A549 (cell line): ENCODE results near the gene LENG1. TPM values are rescaled to one million over a fixed set of nuclear protein-coding genes. Genes with fewer than 3 reads are reported as not detected.
A peak's percentile ranks its signal among the peaks of the same experiment; 100 is the strongest.

ENCODE experiments used
- ATAC-seq, 2 experiments: fragments of 200-7000 bp in 1 of 2; fragments of >200 bp in 1 of 2; cut with Nextera tagmentation in 1 of 2; cut with Tn5 transposase in 1 of 2; 3 replicates each; pipeline versions ENCODE4 v1.8.0 to v1.9.1; 2018 to 2020; ENCODE audit warnings: mild to moderate bottlenecking in 1 of 2, moderate library complexity in 1 of 2
- CTCF ChIA-PET: fragments of 300-600 bp; sonication (Branson Sonifier 250); formaldehyde crosslinking; extraction: SDS; loops from one replicate; lab custom pipeline; 2021; ENCODE audit warnings: antibody characterized with exemption, inconsistent platforms; lab: Yijun Ruan, JAX
- POLR2A ChIA-PET: fragments of 350-600 bp; formaldehyde crosslinking; extraction: SDS; loops from one replicate; lab custom pipeline; 2021; ENCODE audit warnings: antibody characterized with exemption, inconsistent platforms; lab: Yijun Ruan, JAX
- DNase-seq, 2 experiments: peaks; one replicate each; pipeline versions ENCODE4 v3.0.0 to v3.0.0-alpha.2; 2011 to 2016; ENCODE audit warnings: low read depth in 1 of 2, low spot score in 1 of 2
- FAIRE-seq: peaks from 2 replicates; lab custom pipeline; 2011; peaks lifted over from hg19 to GRCh38; lab: Jason Lieb, UNC
- H3K27ac ChIP-seq, 2 experiments: fragments of >200 bp; sonication (Bioruptor Twin); formaldehyde crosslinking; 3 replicates each; pipeline ENCODE4 v1.5.1; 2016 to 2017
- H3K4me1 ChIP-seq: fragments of >200 bp; sonication (Bioruptor Twin); formaldehyde crosslinking; 3 replicates; pipeline ENCODE4 v1.6.1; 2016
- H3K4me2 ChIP-seq: fragments of >200 bp; sonication (Bioruptor Twin); formaldehyde crosslinking; 3 replicates; pipeline ENCODE4 v1.6.1; 2016
- H3K4me3 ChIP-seq: fragments of >200 bp; sonication (Bioruptor Twin); formaldehyde crosslinking; 3 replicates; pipeline ENCODE4 v1.5.1; 2016
- H3K9me3 ChIP-seq: fragments of >200 bp; sonication (Bioruptor Twin); formaldehyde crosslinking; 3 replicates; pipeline ENCODE4 v1.6.1; 2016
- BHLHE40 ChIP-seq: IDR thresholded peaks from 2 replicates; pipeline ENCODE4 v1.6.1; 2012; ENCODE audit warnings: low read depth, low read length, inconsistent platforms
- CBX2 ChIP-seq: fragments of 200-600 bp; sonication (generic); IDR thresholded peaks from 2 replicates; pipeline ENCODE4 v1.6.1; 2016; ENCODE audit warnings: low read depth, mild to moderate bottlenecking, borderline replicate concordance
- CEBPB ChIP-seq, 2 experiments: fragments of >200 bp in 1 of 2; sonication (Bioruptor Twin) in 1 of 2; formaldehyde crosslinking in 1 of 2; IDR thresholded peaks; 2 replicates each; pipeline ENCODE4 v1.6.1; 2012 to 2016
- CTCF ChIP-seq: fragments of >200 bp; sonication (Bioruptor Twin); formaldehyde crosslinking; IDR thresholded peaks from 3 replicates; pipeline ENCODE4 v1.5.1; 2016
- EP300 ChIP-seq, 2 experiments: fragments of >200 bp; sonication (Bioruptor Twin); formaldehyde crosslinking; IDR thresholded peaks; 2 replicates in 1 of 2; 3 replicates in 1 of 2; pipeline ENCODE4 v1.6.1; 2016 to 2017
- ESRRA ChIP-seq: fragments of 150-350 bp; IDR thresholded peaks from 2 replicates; pipeline ENCODE4 v1.6.1; 2014; ENCODE audit warnings: mild to moderate bottlenecking, low read length, borderline replicate concordance
- FOSB ChIP-seq: fragments of 250-450 bp; sonication (Bioruptor Pico); IDR thresholded peaks from 2 replicates; pipeline ENCODE4 v1.5.0; 2020; ENCODE audit warnings: mild to moderate bottlenecking, moderate library complexity
- GATA3 ChIP-seq: IDR thresholded peaks from 2 replicates; pipeline ENCODE4 v1.6.1; 2012; ENCODE audit warnings: borderline replicate concordance
- HDAC2 ChIP-seq: fragments of 200-600 bp; sonication (generic); IDR thresholded peaks from 2 replicates; pipeline ENCODE4 v1.6.1; 2016
- HES2 ChIP-seq: fragments of >200 bp; sonication (Bioruptor Twin); formaldehyde crosslinking; IDR thresholded peaks from 2 replicates; pipeline ENCODE4 v1.6.1; 2016
- HOXA7 ChIP-seq: fragments of 250-450 bp; sonication (Bioruptor Pico); IDR thresholded peaks from 2 replicates; pipeline ENCODE4 v1.5.0; 2020; ENCODE audit warnings: mild to moderate bottlenecking, moderate library complexity
- HOXB5 ChIP-seq: fragments of 250-450 bp; sonication (Bioruptor Pico); IDR thresholded peaks from 2 replicates; pipeline ENCODE4 v1.5.0; 2020; ENCODE audit warnings: mild to moderate bottlenecking, moderate library complexity
- JUN ChIP-seq, 2 experiments: fragments of >200 bp; sonication (Bioruptor Twin); formaldehyde crosslinking; IDR thresholded peaks; 2 replicates in 1 of 2; 3 replicates in 1 of 2; pipeline ENCODE4 v1.6.1; 2016 to 2017
- JUNB ChIP-seq: fragments of >200 bp; sonication (Bioruptor Twin); formaldehyde crosslinking; IDR thresholded peaks from 2 replicates; pipeline ENCODE4 v1.6.1; 2016
- KDM1A ChIP-seq: fragments of 200-600 bp; sonication (generic); IDR thresholded peaks from 2 replicates; pipeline ENCODE4 v1.6.1; 2016; ENCODE audit warnings: low read depth, mild to moderate bottlenecking
- MAZ ChIP-seq: fragments of 150-350 bp; IDR thresholded peaks from 2 replicates; pipeline ENCODE4 v1.6.1; 2014; ENCODE audit warnings: antibody characterized with exemption, low read depth, low read length, borderline replicate concordance
- MYC ChIP-seq: IDR thresholded peaks from 2 replicates; pipeline ENCODE4 v1.6.1; 2012; ENCODE audit warnings: mild to moderate bottlenecking, inconsistent platforms, low read length, improper control_type of control experiment, borderline replicate concordance
- NPAS2 ChIP-seq: fragments of 250-450 bp; sonication (Bioruptor Pico); IDR thresholded peaks from 2 replicates; pipeline ENCODE4 v1.8.0; 2022; ENCODE audit warnings: mild to moderate bottlenecking, moderate library complexity, borderline replicate concordance
- NR3C1 ChIP-seq: fragments of >200 bp; sonication (Bioruptor Twin); formaldehyde crosslinking; IDR thresholded peaks from 3 replicates; pipeline ENCODE4 v1.6.1; 2017
- PHF8 ChIP-seq: fragments of 200-600 bp; sonication (generic); IDR thresholded peaks from 2 replicates; pipeline ENCODE4 v1.6.1; 2016; ENCODE audit warnings: low read depth, mild to moderate bottlenecking, antibody characterized with exemption, moderate library complexity, borderline replicate concordance
- POLR2A ChIP-seq: IDR thresholded peaks from 2 replicates; pipeline ENCODE4 v1.6.1; 2012; ENCODE audit warnings: mild to moderate bottlenecking, low read length
- POLR2AphosphoS2 ChIP-seq: conservative IDR thresholded peaks from 2 replicates; pipeline ENCODE4 v1.6.1; 2012; ENCODE audit warnings: low read length, improper control_type of control experiment, inconsistent platforms
- RARB ChIP-seq: fragments of 250-450 bp; sonication (Bioruptor Pico); IDR thresholded peaks from 2 replicates; pipeline ENCODE4 v1.8.0; 2021; ENCODE audit warnings: mild to moderate bottlenecking, moderate library complexity
- RFX5 ChIP-seq: fragments of 450-650 bp; IDR thresholded peaks from 2 replicates; pipeline ENCODE4 v1.7.1; 2014; ENCODE audit warnings: antibody characterized with exemption, mild to moderate bottlenecking, moderate library complexity
- RNF2 ChIP-seq: fragments of 200-600 bp; sonication (generic); IDR thresholded peaks from 2 replicates; pipeline ENCODE4 v1.6.1; 2016; ENCODE audit warnings: low read depth, mild to moderate bottlenecking, antibody characterized with exemption, moderate library complexity, borderline replicate concordance
- SMC3 ChIP-seq: fragments of >200 bp; sonication (Bioruptor Twin); formaldehyde crosslinking; IDR thresholded peaks from 3 replicates; pipeline ENCODE4 v1.6.1; 2018; ENCODE audit warnings: inconsistent platforms
- TFCP2L1 ChIP-seq: fragments of 250-450 bp; sonication (Bioruptor Pico); IDR thresholded peaks from 2 replicates; pipeline ENCODE4 v1.5.0; 2021; ENCODE audit warnings: mild to moderate bottlenecking
- USF2 ChIP-seq: fragments of 450-650 bp; IDR thresholded peaks from 2 replicates; pipeline ENCODE4 v1.6.1; 2014; ENCODE audit warnings: antibody characterized with exemption
- ZC3H11A ChIP-seq: fragments of 450-650 bp; IDR thresholded peaks from 2 replicates; pipeline ENCODE4 v1.6.1; 2014; ENCODE audit warnings: antibody characterized with exemption, mild to moderate bottlenecking
- ZFP36 ChIP-seq: fragments of 450-650 bp; IDR thresholded peaks from 2 replicates; pipeline ENCODE4 v1.6.1; 2014; ENCODE audit warnings: borderline replicate concordance; ENCODE audit not compliant: partially characterized antibody
- ZSCAN20 ChIP-seq: fragments of 250-450 bp; sonication (Bioruptor Pico); IDR thresholded peaks from 2 replicates; pipeline ENCODE4 v1.8.0; 2022; ENCODE audit warnings: mild to moderate bottlenecking, moderate library complexity
- WGBS: methylation state at CpG from one replicate; pipeline ENCODE4 v1.1.6; 2017; ENCODE audit errors: missing lambda C conversion rate; 5-methylcytosine and 5-hydroxymethylcytosine counted together
- polyA plus RNA-seq, 4 experiments: library from polyadenylated mRNA; depleted of rRNA in 3 of 4; stranded (reverse); fragments of >200 nt; fragmentation: RNase III in 1 of 4; extraction: RNeasy Plus Mini Kit Qiagen cat#74134 plus additional on column Dnase treatment in 1 of 4; gene quantifications; 2 replicates in 3 of 4; 3 replicates in 1 of 4; pipeline ENCODE4 v1.2.3, GENCODE V29; 2011 to 2017
- TF ChIP-seq, protein P1 (sequence below): fragments of 250-450 bp; sonication (Bioruptor Pico); IDR thresholded peaks from 2 replicates; pipeline ENCODE4 v1.5.0; 2021; ENCODE audit warnings: mild to moderate bottlenecking, moderate library complexity, borderline replicate concordance
- TF ChIP-seq, protein P2 (sequence below): IDR thresholded peaks from 2 replicates; pipeline ENCODE4 v1.6.1; 2012
- TF ChIP-seq, protein P3 (sequence below): fragments of 250-450 bp; sonication (Bioruptor Pico); IDR thresholded peaks from 2 replicates; pipeline ENCODE4 v1.5.0; 2020; ENCODE audit warnings: low read depth, mild to moderate bottlenecking, moderate library complexity
- TF ChIP-seq, protein P4 (sequence below): fragments of 150-350 bp; IDR thresholded peaks from 2 replicates; pipeline ENCODE4 v1.6.1; 2014; ENCODE audit warnings: low read depth, mild to moderate bottlenecking, low read length

Gene LENG1
- polyA plus RNA-seq, 2 of the 4 experiments (the other 2 are of a cell fraction): 13.3 to 13.8 TPM

DNA sequence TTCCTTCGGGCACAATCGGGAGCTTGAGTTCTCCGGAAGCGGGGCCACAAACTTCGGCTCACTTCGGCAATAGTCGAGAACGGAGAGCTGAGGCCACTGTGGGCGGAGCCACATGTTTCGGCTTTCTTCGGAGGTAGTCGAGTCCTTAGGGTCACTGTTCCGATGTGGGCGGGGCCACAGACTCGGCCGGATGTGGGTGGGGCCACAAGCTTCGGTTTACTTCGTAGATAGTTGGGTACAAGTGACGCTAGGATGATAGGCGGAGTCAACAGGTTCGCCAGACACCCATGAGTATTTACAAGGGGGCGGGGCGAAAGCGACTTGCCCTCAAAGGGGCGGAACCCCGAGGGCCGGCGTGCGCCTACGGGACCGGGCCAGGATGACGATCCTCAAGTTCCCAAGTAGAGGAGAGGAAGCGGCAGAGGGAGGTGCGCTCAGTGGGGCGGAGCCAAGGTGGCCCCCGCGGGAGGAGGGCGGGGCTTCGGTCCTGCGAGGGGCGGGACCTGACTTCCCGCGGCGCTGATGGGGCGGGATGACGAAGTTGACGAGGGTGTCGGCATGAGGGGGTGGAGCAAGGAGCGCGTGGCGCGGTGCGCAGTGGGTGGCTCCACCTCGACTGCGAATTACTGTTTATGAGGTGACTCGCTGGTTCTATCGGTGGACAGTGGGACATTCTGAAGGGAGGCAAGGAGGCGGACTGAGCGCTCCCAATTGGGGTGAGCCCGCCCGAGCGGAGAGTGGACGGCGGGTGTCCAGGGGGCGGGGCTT is 30.4 kb upstream of the LENG1 start:
- peak overlapping the region; percentile 94 to 95 for H3K27ac ChIP-seq
- ChIA-PET CTCF (interaction anchor here (0.8 to 17.2 kb wide), 12 partner anchors 9 to 381 kb away, joined by 3 to 295 read pairs (median 6); partner anchors contain the start of genes LENG1 and TMC4), POLR2A (interaction anchor here (0.5 to 5.0 kb wide), 25 partner anchors 11 to 544 kb away, joined by 3 to 132 read pairs (median 6); partner anchors contain the start of genes CNOT3, LENG1, LENG8 and LENG9)
- H3K4me2 ChIP-seq: peak overlapping the region; percentile 36; the same call in 2 of the 3 replicates
- H3K4me1 ChIP-seq: peaks cover 23% of the 10 kb centered on the region
- DNase-seq: peak; percentile 96 to 100
- H3K9me3 ChIP-seq: no peaks in the 10 kb centered on the region
- peak overlapping the region; percentile 80 for H3K4me3 ChIP-seq
- FAIRE-seq: peak; percentile 99
- 2% methylated on average over 42 of the region's 65 CpGs for WGBS
- ATAC-seq: peak; percentile 63 to 78
- TF ChIP-seq RFX5: peak; percentile 80; the same call in 1 of the 2 replicates
- TF ChIP-seq USF2: no peak; the same call in 1 of the 2 replicates
- no peak for TF ChIP-seq KDM1A
- no peak for TF ChIP-seq ZFP36
- TF ChIP-seq, protein P1, sequence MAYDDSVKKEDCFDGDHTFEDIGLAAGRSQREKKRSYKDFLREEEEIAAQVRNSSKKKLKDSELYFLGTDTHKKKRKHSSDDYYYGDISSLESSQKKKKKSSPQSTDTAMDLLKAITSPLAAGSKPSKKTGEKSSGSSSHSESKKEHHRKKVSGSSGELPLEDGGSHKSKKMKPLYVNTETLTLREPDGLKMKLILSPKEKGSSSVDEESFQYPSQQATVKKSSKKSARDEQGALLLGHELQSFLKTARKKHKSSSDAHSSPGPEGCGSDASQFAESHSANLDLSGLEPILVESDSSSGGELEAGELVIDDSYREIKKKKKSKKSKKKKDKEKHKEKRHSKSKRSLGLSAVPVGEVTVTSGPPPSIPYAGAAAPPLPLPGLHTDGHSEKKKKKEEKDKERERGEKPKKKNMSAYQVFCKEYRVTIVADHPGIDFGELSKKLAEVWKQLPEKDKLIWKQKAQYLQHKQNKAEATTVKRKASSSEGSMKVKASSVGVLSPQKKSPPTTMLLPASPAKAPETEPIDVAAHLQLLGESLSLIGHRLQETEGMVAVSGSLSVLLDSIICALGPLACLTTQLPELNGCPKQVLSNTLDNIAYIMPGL (CRISPR knock-in tag): no peak
- TF ChIP-seq RNF2: no peak
- no peak for TF ChIP-seq NPAS2 (CRISPR knock-in tag)
- no peak for TF ChIP-seq BHLHE40
- no peak for TF ChIP-seq HOXA7 (CRISPR knock-in tag)
- no peak for TF ChIP-seq RARB (CRISPR knock-in tag)
- TF ChIP-seq GATA3: no peak
- TF ChIP-seq CTCF: no peak
- peak; percentile 51 for TF ChIP-seq POLR2A
- peak; percentile 43; the same call in 1 of the 2 replicates for TF ChIP-seq MAZ
- TF ChIP-seq PHF8: peak; percentile 77; the same call in 1 of the 2 replicates
- no peak for TF ChIP-seq FOSB (CRISPR knock-in tag)
- TF ChIP-seq SMC3: no peak
- no peak for TF ChIP-seq ESRRA
- no peak for TF ChIP-seq POLR2AphosphoS2
- TF ChIP-seq, protein P2, sequence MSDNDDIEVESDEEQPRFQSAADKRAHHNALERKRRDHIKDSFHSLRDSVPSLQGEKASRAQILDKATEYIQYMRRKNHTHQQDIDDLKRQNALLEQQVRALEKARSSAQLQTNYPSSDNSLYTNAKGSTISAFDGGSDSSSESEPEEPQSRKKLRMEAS: peak; percentile 87
- no peak for TF ChIP-seq EP300 (IDR thresholded peaks at IDR 0.05)
- TF ChIP-seq ZC3H11A: no peak
- no peak for TF ChIP-seq JUNB
- no peak for TF ChIP-seq ZSCAN20 (CRISPR knock-in tag)
- TF ChIP-seq, protein P3, sequence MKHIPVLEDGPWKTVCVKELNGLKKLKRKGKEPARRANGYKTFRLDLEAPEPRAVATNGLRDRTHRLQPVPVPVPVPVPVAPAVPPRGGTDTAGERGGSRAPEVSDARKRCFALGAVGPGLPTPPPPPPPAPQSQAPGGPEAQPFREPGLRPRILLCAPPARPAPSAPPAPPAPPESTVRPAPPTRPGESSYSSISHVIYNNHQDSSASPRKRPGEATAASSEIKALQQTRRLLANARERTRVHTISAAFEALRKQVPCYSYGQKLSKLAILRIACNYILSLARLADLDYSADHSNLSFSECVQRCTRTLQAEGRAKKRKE: no peak
- no peak for TF ChIP-seq HES2
- peak; percentile 37; the same call in 1 of the 2 replicates for TF ChIP-seq HOXB5
- no peak for TF ChIP-seq CEBPB (IDR thresholded peaks at IDR 0.05)
- TF ChIP-seq HDAC2: no peak
- TF ChIP-seq MYC: peak; percentile 97
- TF ChIP-seq JUN (IDR thresholded peaks at IDR 0.05): peak in 1 of 2 experiments; percentile 69; a peak in 3 of 5 replicates
- TF ChIP-seq TFCP2L1 (CRISPR knock-in tag): peak; percentile 88; the same call in 1 of the 2 replicates
- TF ChIP-seq CBX2: no peak
- no peak for TF ChIP-seq NR3C1
- TF ChIP-seq, protein P4, sequence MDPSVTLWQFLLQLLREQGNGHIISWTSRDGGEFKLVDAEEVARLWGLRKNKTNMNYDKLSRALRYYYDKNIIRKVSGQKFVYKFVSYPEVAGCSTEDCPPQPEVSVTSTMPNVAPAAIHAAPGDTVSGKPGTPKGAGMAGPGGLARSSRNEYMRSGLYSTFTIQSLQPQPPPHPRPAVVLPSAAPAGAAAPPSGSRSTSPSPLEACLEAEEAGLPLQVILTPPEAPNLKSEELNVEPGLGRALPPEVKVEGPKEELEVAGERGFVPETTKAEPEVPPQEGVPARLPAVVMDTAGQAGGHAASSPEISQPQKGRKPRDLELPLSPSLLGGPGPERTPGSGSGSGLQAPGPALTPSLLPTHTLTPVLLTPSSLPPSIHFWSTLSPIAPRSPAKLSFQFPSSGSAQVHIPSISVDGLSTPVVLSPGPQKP: no peak
